Measurements from ENCODE around the gene BEND6.

DNA sequence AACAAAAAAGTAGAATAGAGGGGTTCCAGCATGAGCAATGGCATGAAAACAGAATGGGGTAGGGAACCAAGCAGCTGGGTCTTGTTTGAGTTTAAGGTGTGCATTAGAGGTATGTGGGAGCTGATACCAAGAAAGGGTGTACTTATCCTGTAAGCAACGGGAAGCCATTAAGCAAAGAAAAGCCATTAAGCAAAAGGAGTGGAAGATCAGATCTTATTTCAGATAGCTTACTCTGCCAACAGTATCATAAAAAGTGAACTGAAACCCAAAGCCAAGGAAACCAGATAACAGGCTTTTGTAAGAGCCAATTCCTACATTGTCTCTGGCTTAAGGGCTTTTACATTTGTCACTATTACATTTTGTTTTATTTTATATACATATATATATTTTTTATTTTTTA lies 21.3 kb upstream of the BEND6 start:
- no peak for TF ChIP-seq CTCF (conservative IDR thresholded peaks at IDR 0.05; ENCODE audit: low read depth, low read length)
- no peak for TF ChIP-seq EZH2 (IDR thresholded peaks at IDR 0.05; ENCODE audit: low read length, unreplicated experiment)
- TF ChIP-seq EZH2phosphoT487 (IDR thresholded peaks at IDR 0.05; ENCODE audit: borderline replicate concordance, low read length), result no peak
